SU-DHL-6 (cell line): ENCODE data around the gene CACNG4.

Experiments used
- EZH2phosphoT487 ChIP-seq: fragments of 200-600 bp; sonication (generic), shearing (Covaris generic); conservative IDR thresholded peaks from 2 replicates; pipeline ENCODE4 v1.6.1; 2018; ENCODE audit warnings: mild to moderate bottlenecking, antibody characterized with exemption, low read length, moderate library complexity, mixed read lengths
- TF ChIP-seq, protein P1 (sequence below): fragments of 200-600 bp; sonication (generic); IDR thresholded peaks from one replicate; pipeline ENCODE4 v1.5.1; 2017; ENCODE audit warnings: antibody characterized with exemption, mild to moderate bottlenecking, low read length, moderate library complexity; ENCODE audit not compliant: insufficient read depth, poor library complexity, severe bottlenecking

GRCh38 chr17:66941249-66941648, 23.3 kb upstream of the CACNG4 start:
- TF ChIP-seq, protein P1, sequence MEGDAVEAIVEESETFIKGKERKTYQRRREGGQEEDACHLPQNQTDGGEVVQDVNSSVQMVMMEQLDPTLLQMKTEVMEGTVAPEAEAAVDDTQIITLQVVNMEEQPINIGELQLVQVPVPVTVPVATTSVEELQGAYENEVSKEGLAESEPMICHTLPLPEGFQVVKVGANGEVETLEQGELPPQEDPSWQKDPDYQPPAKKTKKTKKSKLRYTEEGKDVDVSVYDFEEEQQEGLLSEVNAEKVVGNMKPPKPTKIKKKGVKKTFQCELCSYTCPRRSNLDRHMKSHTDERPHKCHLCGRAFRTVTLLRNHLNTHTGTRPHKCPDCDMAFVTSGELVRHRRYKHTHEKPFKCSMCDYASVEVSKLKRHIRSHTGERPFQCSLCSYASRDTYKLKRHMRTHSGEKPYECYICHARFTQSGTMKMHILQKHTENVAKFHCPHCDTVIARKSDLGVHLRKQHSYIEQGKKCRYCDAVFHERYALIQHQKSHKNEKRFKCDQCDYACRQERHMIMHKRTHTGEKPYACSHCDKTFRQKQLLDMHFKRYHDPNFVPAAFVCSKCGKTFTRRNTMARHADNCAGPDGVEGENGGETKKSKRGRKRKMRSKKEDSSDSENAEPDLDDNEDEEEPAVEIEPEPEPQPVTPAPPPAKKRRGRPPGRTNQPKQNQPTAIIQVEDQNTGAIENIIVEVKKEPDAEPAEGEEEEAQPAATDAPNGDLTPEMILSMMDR: no peak
- TF ChIP-seq EZH2phosphoT487: no peak
